GM23338 (cell line): ENCODE results near the gene KLC3.

Experiments used
- CREB1 ChIP-seq: fragments of 250-450 bp; sonication (Bioruptor Pico); IDR thresholded peaks from 2 replicates; pipeline ENCODE4 v1.5.0; 2020; ENCODE audit warnings: low read depth, mild to moderate bottlenecking, moderate library complexity
- EZH2 ChIP-seq: fragments of 200-600 bp; sonication (generic); IDR thresholded peaks from one replicate; pipeline ENCODE4 v1.8.0; 2017; ENCODE audit warnings: antibody characterized with exemption, mild to moderate bottlenecking, low read depth; ENCODE audit not compliant: unreplicated experiment
- EZH2phosphoT487 ChIP-seq: fragments of 200-600 bp; sonication (generic); IDR thresholded peaks from one replicate; pipeline ENCODE4 v1.8.1; 2018; ENCODE audit warnings: antibody characterized with exemption; ENCODE audit not compliant: unreplicated experiment
- JUNB ChIP-seq: IDR thresholded peaks from one replicate; pipeline ENCODE4 v1.6.1; 2016; ENCODE audit warnings: antibody characterized with exemption; ENCODE audit not compliant: unreplicated experiment
- NANOG ChIP-seq: IDR thresholded peaks from 2 replicates; pipeline ENCODE4 v1.6.1; 2016; ENCODE audit warnings: antibody characterized with exemption, borderline replicate concordance
- POLR2AphosphoS5 ChIP-seq: IDR thresholded peaks from 2 replicates; pipeline ENCODE4 v1.6.1; 2016; ENCODE audit warnings: antibody characterized with exemption, low read depth
- STAT1 ChIP-seq: IDR thresholded peaks from one replicate; pipeline ENCODE4 v1.6.1; 2016; ENCODE audit warnings: antibody characterized with exemption; ENCODE audit not compliant: unreplicated experiment
- ZNF114 ChIP-seq: fragments of 250-450 bp; sonication (Bioruptor Pico); IDR thresholded peaks from 2 replicates; pipeline ENCODE4 v1.5.0; 2020; ENCODE audit warnings: mild to moderate bottlenecking, moderate library complexity
- ZNF331 ChIP-seq: fragments of 250-450 bp; sonication (Bioruptor Pico); IDR thresholded peaks from 2 replicates; pipeline ENCODE4 v1.5.0; 2020; ENCODE audit warnings: low read depth, mild to moderate bottlenecking, moderate library complexity
- TF ChIP-seq, protein P1 (sequence below), 2 experiments: fragments of 200-600 bp in 1 of 2; sonication (generic) in 1 of 2; conservative IDR thresholded peaks; 2 replicates each; pipeline versions ENCODE4 v1.5.1 to v1.6.1; 2016 to 2017; ENCODE audit warnings: antibody characterized with exemption in 2 of 2, low read depth in 2 of 2, mild to moderate bottlenecking in 2 of 2, moderate library complexity in 1 of 2
- TF ChIP-seq, protein P2 (sequence below): IDR thresholded peaks from one replicate; pipeline ENCODE4 v1.6.1; 2018; ENCODE audit warnings: antibody characterized with exemption; ENCODE audit not compliant: unreplicated experiment
- TF ChIP-seq, protein P3 (sequence below): IDR thresholded peaks from 2 replicates; pipeline ENCODE4 v1.6.1; 2016; ENCODE audit warnings: antibody characterized with exemption
- TF ChIP-seq, protein P4 (sequence below): fragments of 250-450 bp; sonication (Bioruptor Pico); IDR thresholded peaks from 2 replicates; pipeline ENCODE4 v1.5.0; 2020; ENCODE audit warnings: mild to moderate bottlenecking, moderate library complexity

DNA sequence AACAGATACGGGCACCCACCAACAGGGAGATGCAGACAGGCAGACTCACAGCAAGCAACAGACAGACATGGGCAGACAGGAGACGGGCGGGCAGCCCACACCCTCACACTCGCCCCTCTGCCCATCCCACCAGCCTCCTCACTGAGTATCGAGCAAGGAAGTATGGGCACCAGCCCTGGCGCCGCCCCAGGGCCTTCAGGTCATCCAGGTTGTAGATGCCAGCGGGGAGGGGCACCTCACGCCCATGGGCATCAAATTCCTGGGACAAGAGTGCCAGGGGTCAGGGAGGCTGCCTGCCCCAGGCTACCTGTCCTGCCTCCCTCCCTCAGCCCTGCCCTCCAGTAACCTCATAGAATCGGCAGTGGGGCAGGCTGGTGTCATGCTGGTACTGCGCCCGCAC is 24.1 kb downstream of the KLC3 start:
- TF ChIP-seq EZH2, result no peak
- TF ChIP-seq, protein P1, sequence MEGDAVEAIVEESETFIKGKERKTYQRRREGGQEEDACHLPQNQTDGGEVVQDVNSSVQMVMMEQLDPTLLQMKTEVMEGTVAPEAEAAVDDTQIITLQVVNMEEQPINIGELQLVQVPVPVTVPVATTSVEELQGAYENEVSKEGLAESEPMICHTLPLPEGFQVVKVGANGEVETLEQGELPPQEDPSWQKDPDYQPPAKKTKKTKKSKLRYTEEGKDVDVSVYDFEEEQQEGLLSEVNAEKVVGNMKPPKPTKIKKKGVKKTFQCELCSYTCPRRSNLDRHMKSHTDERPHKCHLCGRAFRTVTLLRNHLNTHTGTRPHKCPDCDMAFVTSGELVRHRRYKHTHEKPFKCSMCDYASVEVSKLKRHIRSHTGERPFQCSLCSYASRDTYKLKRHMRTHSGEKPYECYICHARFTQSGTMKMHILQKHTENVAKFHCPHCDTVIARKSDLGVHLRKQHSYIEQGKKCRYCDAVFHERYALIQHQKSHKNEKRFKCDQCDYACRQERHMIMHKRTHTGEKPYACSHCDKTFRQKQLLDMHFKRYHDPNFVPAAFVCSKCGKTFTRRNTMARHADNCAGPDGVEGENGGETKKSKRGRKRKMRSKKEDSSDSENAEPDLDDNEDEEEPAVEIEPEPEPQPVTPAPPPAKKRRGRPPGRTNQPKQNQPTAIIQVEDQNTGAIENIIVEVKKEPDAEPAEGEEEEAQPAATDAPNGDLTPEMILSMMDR (conservative IDR thresholded peaks at IDR 0.05; ENCODE audit: low read depth in 2 of 2), result no peak
- no peak for TF ChIP-seq CREB1 (CRISPR knock-in tag)
- TF ChIP-seq NANOG, result no peak
- no peak for TF ChIP-seq ZNF331 (CRISPR knock-in tag)
- no peak for TF ChIP-seq STAT1
- TF ChIP-seq EZH2phosphoT487, result no peak
- TF ChIP-seq POLR2AphosphoS5, result no peak
- TF ChIP-seq, protein P2, sequence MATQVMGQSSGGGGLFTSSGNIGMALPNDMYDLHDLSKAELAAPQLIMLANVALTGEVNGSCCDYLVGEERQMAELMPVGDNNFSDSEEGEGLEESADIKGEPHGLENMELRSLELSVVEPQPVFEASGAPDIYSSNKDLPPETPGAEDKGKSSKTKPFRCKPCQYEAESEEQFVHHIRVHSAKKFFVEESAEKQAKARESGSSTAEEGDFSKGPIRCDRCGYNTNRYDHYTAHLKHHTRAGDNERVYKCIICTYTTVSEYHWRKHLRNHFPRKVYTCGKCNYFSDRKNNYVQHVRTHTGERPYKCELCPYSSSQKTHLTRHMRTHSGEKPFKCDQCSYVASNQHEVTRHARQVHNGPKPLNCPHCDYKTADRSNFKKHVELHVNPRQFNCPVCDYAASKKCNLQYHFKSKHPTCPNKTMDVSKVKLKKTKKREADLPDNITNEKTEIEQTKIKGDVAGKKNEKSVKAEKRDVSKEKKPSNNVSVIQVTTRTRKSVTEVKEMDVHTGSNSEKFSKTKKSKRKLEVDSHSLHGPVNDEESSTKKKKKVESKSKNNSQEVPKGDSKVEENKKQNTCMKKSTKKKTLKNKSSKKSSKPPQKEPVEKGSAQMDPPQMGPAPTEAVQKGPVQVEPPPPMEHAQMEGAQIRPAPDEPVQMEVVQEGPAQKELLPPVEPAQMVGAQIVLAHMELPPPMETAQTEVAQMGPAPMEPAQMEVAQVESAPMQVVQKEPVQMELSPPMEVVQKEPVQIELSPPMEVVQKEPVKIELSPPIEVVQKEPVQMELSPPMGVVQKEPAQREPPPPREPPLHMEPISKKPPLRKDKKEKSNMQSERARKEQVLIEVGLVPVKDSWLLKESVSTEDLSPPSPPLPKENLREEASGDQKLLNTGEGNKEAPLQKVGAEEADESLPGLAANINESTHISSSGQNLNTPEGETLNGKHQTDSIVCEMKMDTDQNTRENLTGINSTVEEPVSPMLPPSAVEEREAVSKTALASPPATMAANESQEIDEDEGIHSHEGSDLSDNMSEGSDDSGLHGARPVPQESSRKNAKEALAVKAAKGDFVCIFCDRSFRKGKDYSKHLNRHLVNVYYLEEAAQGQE, result no peak
- no peak for TF ChIP-seq JUNB
- TF ChIP-seq, protein P3, sequence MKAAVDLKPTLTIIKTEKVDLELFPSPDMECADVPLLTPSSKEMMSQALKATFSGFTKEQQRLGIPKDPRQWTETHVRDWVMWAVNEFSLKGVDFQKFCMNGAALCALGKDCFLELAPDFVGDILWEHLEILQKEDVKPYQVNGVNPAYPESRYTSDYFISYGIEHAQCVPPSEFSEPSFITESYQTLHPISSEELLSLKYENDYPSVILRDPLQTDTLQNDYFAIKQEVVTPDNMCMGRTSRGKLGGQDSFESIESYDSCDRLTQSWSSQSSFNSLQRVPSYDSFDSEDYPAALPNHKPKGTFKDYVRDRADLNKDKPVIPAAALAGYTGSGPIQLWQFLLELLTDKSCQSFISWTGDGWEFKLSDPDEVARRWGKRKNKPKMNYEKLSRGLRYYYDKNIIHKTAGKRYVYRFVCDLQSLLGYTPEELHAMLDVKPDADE, result no peak
- TF ChIP-seq ZNF114 (CRISPR knock-in tag), result no peak
- TF ChIP-seq, protein P4, sequence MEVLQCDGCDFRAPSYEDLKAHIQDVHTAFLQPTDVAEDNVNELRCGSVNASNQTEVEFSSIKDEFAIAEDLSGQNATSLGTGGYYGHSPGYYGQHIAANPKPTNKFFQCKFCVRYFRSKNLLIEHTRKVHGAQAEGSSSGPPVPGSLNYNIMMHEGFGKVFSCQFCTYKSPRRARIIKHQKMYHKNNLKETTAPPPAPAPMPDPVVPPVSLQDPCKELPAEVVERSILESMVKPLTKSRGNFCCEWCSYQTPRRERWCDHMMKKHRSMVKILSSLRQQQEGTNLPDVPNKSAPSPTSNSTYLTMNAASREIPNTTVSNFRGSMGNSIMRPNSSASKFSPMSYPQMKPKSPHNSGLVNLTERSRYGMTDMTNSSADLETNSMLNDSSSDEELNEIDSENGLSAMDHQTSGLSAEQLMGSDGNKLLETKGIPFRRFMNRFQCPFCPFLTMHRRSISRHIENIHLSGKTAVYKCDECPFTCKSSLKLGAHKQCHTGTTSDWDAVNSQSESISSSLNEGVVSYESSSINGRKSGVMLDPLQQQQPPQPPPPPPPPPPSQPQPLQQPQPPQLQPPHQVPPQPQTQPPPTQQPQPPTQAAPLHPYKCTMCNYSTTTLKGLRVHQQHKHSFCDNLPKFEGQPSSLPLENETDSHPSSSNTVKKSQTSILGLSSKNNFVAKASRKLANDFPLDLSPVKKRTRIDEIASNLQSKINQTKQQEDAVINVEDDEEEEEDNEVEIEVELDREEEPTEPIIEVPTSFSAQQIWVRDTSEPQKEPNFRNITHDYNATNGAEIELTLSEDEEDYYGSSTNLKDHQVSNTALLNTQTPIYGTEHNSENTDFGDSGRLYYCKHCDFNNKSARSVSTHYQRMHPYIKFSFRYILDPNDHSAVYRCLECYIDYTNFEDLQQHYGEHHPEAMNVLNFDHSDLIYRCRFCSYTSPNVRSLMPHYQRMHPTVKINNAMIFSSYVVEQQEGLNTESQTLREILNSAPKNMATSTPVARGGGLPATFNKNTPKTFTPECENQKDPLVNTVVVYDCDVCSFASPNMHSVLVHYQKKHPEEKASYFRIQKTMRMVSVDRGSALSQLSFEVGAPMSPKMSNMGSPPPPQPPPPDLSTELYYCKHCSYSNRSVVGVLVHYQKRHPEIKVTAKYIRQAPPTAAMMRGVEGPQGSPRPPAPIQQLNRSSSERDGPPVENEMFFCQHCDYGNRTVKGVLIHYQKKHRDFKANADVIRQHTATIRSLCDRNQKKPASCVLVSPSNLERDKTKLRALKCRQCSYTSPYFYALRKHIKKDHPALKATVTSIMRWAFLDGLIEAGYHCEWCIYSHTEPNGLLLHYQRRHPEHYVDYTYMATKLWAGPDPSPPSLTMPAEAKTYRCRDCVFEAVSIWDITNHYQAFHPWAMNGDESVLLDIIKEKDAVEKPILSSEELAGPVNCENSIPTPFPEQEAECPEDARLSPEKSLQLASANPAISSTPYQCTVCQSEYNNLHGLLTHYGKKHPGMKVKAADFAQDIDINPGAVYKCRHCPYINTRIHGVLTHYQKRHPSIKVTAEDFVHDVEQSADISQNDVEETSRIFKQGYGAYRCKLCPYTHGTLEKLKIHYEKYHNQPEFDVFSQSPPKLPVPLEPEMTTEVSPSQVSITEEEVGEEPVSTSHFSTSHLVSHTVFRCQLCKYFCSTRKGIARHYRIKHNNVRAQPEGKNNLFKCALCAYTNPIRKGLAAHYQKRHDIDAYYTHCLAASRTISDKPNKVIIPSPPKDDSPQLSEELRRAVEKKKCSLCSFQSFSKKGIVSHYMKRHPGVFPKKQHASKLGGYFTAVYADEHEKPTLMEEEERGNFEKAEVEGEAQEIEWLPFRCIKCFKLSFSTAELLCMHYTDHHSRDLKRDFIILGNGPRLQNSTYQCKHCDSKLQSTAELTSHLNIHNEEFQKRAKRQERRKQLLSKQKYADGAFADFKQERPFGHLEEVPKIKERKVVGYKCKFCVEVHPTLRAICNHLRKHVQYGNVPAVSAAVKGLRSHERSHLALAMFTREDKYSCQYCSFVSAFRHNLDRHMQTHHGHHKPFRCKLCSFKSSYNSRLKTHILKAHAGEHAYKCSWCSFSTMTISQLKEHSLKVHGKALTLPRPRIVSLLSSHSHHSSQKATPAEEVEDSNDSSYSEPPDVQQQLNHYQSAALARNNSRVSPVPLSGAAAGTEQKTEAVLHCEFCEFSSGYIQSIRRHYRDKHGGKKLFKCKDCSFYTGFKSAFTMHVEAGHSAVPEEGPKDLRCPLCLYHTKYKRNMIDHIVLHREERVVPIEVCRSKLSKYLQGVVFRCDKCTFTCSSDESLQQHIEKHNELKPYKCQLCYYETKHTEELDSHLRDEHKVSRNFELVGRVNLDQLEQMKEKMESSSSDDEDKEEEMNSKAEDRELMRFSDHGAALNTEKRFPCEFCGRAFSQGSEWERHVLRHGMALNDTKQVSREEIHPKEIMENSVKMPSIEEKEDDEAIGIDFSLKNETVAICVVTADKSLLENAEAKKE (CRISPR knock-in tag), result no peak
